Lower leg skin (tissue), 3 donors: ENCODE measurements around the gene CLSTN2.

Experiments
- CTCF ChIP-seq, 3 donors: fragments of 450-650 bp; IDR thresholded peaks; one replicate each; pipeline ENCODE4 v1.5.1; 2016; ENCODE audit warnings: antibody characterized with exemption in 3 of 3, mild to moderate bottlenecking in 3 of 3, moderate library complexity in 2 of 3
- POLR2A ChIP-seq, 2 donors: fragments of 450-650 bp; IDR thresholded peaks; one replicate each; pipeline ENCODE4 v1.6.1; 2016 to 2017; ENCODE audit warnings: antibody characterized with exemption in 2 of 2, mild to moderate bottlenecking in 1 of 2, moderate library complexity in 1 of 2

DNA sequence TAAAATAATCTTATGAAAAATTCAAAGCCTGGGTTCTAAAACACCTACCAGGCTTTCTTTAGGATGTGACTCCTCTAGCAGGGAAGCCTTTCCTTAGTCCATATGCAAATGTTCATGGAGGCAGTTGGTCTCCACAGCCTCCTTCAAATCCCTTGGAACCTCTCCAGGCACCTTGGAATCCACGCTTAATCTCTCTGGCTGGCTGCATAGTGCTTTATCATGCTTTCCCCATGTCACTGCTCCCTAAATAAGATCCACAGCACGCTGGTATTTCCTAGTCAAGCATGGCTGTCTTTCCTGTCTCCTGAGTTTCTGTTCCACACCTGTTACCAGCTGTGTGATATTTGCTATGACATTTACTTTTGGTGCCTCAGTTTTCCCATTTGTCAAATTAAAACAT, 71.3 kb downstream of the CLSTN2 start:
- TF ChIP-seq POLR2A (IDR thresholded peaks at IDR 0.05) (no peak), CTCF (IDR thresholded peaks at IDR 0.05) (no peak)
